Activated T-cell treated with anti-CD3 and anti-CD28 coated beads for 24 hours (primary cell): ENCODE data around the gene SORCS2.
A peak's percentile ranks its signal among the peaks of the same experiment; 100 is the strongest.

ENCODE experiments used
- DNase-seq: peaks from one replicate; pipeline ENCODE4 v3.0.0-alpha.2; 2020; ENCODE audit warnings: low read depth

The SORCS2 gene

DNA sequence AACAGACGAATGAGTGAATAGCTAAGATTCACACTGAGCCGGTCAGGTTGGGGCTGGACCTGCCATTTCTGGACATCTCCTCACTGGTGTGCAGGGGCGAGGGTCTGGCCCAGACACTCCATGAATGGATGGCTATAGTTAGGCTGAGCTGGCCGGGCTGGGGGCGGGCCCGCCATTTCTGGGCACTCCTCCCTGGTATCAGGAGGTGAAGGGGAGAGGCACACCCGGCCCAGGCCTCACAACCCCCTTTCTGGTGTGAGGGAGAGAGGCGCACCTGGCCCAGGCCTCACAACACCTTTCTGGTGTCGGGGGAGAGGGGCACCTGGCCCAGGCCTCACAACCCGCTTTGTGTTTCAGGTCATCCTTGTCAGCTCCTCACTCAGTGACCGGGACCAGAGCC, 445.6 kb downstream of the SORCS2 start:
- DNase-seq = no peak

DNA sequence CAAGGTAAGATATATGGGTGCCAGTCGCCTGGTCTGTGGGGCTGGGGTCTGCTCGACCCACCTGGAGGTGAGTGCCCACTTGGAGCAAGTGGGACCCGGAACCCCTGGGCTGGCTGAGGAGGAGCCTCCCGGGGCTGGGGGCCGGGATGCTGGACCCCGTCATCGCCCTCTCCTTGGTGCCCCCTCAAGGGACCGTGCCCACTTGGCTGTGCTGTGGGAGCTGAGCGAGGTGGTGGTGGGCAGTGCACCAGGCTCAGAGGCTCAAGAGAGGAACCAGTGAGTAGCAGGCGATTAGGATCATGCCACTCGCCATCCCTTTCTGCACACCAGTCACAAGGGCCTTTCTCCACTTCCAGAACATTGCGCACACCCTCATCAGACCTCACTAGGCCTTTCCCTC, 446.2 kb downstream of the SORCS2 start:
- DNase-seq = no peak

DNA sequence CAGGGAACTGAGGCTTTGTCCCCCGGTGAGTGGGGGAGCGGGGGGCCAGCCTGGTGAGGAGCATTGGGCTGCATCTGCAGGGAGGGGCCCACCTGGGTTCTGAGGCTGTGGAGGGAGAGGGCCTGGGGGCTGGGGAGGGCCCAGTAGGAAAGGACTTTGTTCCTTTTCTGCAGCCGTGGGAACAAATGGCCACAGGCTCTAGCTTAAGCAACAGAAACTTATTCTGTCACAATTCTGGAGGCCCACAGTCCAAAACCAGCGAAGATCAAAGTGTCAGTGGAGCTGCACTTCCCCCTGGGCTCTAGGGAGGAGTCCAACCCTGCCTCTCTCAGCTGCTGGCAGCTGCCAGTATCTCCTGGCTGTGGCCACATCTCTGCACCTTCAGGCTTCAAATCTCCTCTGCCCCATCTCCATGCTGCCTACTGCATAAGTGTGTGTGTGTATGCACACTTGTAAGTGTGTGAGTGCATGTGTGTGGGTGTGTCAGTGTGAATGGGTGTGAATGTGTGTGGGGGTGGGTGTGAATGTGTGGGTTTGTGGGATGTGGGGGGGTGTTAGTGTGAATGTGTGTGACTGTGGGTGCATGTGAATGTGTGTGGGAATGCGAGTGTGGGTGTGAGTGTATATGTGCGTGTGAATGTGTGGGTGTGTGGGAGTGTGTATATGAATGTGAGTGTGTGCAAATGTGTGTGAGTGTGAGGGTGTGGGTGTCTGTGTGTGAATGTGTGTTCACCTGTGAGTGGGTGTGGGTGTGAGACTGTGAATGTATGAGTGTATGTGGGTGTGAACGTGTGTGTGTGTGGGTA, 446.8 kb downstream of the SORCS2 start:
- DNase-seq = no peak

DNA sequence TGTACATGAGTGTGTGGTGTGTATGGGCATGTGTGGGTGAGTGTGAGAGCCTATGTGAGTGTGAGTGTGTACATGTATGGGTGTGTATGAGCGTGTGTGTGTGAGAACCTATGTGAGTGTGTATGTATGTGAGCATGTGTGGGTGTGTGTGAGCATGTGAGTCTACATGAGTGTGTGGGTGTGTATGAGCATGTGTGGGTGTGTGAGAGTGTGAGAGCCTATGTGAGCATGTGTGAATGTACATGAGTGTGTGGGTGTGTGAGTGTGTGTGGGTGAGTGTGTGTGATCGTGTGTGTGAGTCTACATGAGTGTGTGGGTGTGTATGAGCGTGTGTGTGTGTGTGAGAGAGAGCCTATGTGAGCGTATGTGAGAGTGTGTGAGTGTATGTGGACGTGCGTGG, 447.8 kb downstream of the SORCS2 start:
- no peak for DNase-seq

DNA sequence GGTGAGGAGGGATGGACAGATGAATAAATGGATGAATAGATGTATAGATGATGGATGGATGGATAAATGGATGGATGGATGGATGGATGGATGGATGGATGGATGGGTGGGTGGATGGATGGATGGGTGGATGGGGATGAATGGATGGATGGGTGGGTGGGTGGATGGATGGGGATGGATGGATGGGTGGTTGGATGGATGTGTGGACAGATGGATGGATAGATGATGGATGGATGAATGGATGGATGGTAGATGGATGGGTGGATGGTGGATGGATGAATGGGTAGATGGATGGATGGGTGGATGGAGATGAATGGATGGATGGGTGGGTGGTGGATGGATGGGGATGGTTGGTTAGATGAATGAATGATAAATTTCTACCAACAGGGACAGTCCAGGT, 449.4 kb downstream of the SORCS2 start:
- no peak for DNase-seq

- no peak for DNase-seq
Measured at GRCh38 chr4:7642741-7643458, 450.6 kb downstream of the SORCS2 start.

DNA sequence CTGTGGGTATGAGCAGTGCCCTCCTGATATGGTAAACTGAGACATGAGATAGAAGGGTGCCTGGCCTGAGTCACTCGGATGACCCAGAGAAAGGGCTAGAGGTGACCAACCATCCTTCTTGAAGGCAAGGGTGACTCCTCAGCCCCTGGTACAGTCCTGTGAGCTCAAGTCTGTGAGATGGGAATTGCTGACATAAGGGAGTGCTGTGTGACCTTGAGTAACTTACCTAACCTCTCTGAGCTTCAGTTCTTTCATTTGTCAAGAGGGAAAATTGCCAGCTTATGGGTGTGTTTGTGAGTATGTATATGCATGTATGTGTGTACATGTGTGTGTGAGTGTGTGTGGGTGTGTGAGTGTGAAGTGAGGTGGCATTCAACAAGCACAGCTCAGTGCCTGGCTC, 452.8 kb downstream of the SORCS2 start:
- no peak for DNase-seq

DNA sequence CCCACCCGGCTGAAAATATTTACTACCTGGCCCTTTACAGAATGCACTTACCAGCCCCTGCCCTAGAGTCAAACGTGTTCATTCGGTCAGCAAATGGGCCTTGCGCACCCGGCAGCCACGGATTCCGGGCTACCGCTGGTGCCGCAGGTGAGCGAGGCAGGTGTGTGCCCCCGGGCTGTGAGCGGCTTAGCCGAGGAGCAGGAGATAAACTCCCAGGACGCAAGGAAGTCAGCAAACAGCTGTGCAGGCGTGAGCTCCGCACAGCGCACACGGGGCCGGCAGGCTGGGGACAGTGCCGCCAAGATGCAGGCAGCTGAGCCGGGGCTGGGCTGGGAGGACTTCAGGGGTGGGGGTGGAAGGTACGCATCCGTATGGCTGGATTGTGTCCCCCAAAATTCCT, 453.6 kb downstream of the SORCS2 start:
- no peak for DNase-seq

DNA sequence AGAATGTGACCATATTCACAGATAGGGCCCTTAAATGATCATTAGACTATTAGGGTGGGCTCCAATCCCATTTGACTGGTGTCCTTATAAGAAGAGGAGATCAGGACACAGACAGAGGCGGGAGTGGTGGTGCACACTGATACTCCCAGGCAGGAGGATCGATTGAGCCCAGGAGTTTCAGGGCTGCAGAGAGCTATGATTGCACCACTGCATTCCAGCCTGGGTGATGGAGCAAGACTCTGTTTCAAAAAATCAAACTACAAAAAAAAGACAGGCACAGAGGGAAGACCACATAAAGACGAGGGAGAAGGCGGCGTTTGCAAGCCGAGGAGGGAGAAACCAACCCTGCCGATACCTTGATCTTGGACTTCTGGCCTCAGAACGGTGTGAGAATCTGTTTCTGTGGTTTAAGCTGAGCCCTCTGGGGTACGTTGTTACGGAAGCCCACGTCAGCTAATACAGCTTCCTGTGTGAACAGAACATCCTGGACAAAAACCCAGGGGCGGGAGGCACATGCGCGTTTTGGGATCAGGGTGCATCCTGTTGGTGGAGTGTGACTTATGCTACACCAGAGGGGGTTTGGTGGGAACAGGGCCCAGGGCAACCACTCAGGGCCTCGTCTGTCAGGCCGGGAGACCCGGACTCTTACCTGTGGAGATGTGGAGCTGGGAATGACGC, 454.2 kb downstream of the SORCS2 start:
- no peak for DNase-seq

GRCh38 chr4:7647186-7647585, 454.8 kb downstream of the SORCS2 start:
- no peak for DNase-seq

- DNase-seq = no peak
Measured at GRCh38 chr4:7647600-7648543, 455.5 kb downstream of the SORCS2 start.

GRCh38 chr4:7648544-7649395, 456.4 kb downstream of the SORCS2 start:
- no peak for DNase-seq

DNA sequence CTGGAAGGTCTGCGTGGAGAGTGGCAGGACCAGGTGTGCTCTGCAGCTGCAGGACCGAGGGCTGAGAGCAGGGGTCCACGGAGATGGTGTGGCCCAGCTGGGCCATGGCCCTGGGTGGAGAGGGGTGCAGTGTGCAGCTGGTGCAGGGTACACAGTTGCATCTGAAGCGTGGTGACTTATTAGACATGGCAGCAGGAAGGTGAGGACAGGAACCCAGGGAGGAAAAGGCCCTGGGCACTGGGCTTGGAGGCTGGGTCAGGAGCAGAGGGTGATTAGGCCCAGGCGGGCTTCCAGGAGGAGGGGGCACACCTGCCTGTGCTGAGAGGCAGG, 457.0 kb downstream of the SORCS2 start:
- no peak for DNase-seq

- DNase-seq = peak; percentile 39
Measured at GRCh38 chr4:7649741-7650531, 457.6 kb downstream of the SORCS2 start.

DNA sequence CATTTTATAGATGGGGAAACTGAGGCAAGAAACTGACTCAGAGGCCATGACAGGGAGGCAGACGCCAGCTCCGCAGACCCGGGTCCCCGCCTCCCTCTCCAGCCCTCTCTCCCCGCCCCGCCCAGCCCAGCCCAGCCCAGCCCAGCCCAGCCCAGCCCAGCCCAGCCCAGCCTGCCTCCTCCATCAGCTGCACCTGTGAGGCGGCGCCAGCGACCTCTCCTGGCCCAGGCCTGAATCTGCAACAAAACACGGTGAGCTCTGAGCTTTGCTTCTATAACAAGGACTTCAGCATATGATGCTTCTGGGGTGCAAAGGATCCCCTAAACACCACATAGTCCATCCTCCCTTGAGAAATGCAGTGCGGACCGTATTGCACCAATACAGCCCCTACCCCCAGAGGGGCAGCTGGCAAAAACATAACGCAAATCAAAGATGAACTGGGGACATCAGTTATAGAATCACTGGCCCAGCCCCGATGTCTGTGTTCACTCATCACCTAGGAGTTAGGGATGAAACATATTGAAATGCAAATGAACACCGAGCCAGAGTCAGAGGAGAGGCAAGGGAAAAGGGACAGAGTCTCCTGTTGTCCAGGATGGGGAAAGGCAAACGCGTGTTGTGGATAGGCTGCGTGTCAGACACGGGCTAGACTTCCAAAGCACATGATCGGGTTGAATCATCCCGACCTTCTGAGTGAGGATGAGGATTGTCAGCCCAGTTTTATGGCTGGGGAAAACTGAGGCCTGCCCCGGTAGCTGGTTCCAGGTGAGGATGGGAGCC, 458.5 kb downstream of the SORCS2 start:
- no peak for DNase-seq

DNA sequence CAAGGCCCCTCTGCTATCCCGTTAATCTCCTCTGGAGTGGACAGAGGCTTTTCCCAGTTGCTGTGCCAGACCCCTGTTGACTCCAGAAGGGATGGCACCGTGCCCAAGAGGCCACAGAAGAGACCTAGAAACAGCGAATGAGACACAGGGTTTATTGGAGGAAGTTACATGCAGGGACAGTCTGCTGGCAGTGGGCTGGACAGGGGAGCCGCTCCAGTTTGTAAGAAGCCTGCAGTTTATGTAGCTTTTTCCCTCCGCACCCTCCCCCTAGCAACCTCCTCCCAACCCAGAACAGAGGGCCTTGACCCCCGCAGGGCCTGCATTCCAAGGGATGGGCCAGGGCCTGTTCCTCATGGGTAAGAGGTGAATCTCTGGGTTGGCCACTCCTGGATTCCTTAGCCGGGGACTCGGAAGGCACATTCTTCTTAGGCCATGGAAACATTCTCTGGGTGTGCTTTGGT, 459.2 kb downstream of the SORCS2 start:
- no peak for DNase-seq

DNA sequence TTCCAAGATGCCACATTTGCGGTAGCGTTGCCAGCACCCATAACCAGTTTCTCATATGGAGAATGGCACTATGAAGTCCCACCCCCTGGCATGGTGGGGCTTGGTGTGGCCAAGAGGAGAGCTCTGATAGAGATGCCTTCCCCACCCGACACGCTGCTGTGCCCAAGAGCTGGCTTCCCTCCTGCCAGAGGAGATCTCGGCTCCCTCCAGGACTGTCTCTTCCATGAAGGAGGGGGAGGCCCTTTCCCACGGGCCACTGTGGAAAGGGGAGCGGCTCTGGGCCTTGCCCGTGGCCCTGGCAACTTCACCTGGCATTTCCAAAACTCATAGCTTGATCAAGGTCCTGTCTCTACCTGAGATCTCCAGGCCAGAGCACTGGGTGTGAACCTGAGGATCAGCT, 459.7 kb downstream of the SORCS2 start:
- DNase-seq = no peak

GRCh38 chr4:7652451-7652881, 460.1 kb downstream of the SORCS2 start:
- DNase-seq = no peak

- DNase-seq = no peak
Measured at GRCh38 chr4:7652906-7653305, 460.6 kb downstream of the SORCS2 start.
